Measurements from ENCODE around the gene DYTN. TPM values are rescaled to one million over a fixed set of nuclear protein-coding genes. Genes with fewer than 3 reads are reported as not detected.

Gene DYTN
- total RNA-seq, 2 experiments from 2014 or later: not detected

Other genes with a start within 250 kb of the DYTN start
- not detected for gene FAM237A, start 75.9 kb downstream of the DYTN start, total RNA-seq
- gene MDH1B, start 46.9 kb upstream of the DYTN start, total RNA-seq: under 1 TPM; 0.55 to 0.57 TPM
- gene FASTKD2, start 47.2 kb upstream of the DYTN start, total RNA-seq: 10 to 100 TPM; 20.2 to 20.8 TPM
- gene CPO, start 221.1 kb upstream of the DYTN start, total RNA-seq: not detected

All from activated CD8-positive, alpha-beta T cell treated with anti-CD3 and anti-CD28 coated beads, Interleukin-2, amount 10 ng/mL, durations not matched to agents 7 days and 5 days (primary cell).